GM12891 (cell line): Measurements from ENCODE around the gene HUNK.

ENCODE experiments used
- DNase-seq: peaks from one replicate; pipeline ENCODE4 v3.0.0; 2011; ENCODE audit warnings: low spot score; ENCODE audit not compliant: insufficient read length
- FAIRE-seq: peaks from 2 replicates; lab custom pipeline; 2011; peaks lifted over from hg19 to GRCh38; lab: Jason Lieb, UNC
- PAX5 ChIP-seq: IDR thresholded peaks from 2 replicates; pipeline ENCODE4 v1.6.1; 2011; ENCODE audit warnings: low read length, moderate library complexity, mild to moderate bottlenecking; ENCODE audit not compliant: insufficient read depth, severe bottlenecking
- POLR2A ChIP-seq: IDR thresholded peaks from 2 replicates; pipeline ENCODE4 v1.6.1; 2011; ENCODE audit warnings: low read depth, low read length, control low read depth
- POLR2AphosphoS5 ChIP-seq: IDR thresholded peaks from 2 replicates; pipeline ENCODE4 v1.6.1; 2011; ENCODE audit warnings: low read depth, low read length, control low read depth
- POU2F2 ChIP-seq: IDR thresholded peaks from 2 replicates; pipeline ENCODE4 v1.6.1; 2011; ENCODE audit warnings: low read depth, mild to moderate bottlenecking, control low read depth, low read length, moderate library complexity
- SPI1 ChIP-seq: IDR thresholded peaks from 2 replicates; pipeline ENCODE4 v1.6.1; 2011; ENCODE audit warnings: low read depth, low read length, control low read depth
- TAF1 ChIP-seq: IDR thresholded peaks from 2 replicates; pipeline ENCODE4 v1.6.1; 2011; ENCODE audit warnings: low read depth, low read length, control low read depth

HUNK gene

GRCh38 chr21:31910074-31910470, 37.3 kb downstream of the HUNK start:
- DNase-seq (no peak), FAIRE-seq (no peak)
- no peak for TF ChIP-seq PAX5
- no peak for TF ChIP-seq POU2F2
- no peak for TF ChIP-seq TAF1
- TF ChIP-seq SPI1 = no peak
- TF ChIP-seq POLR2AphosphoS5 = no peak
- TF ChIP-seq POLR2A = no peak

GRCh38 chr21:31911138-31911907, 38.5 kb downstream of the HUNK start:
- FAIRE-seq = no peak
- DNase-seq = no peak
- no peak for TF ChIP-seq SPI1
- TF ChIP-seq POLR2AphosphoS5 = no peak
- TF ChIP-seq POLR2A = no peak
- no peak for TF ChIP-seq POU2F2
- no peak for TF ChIP-seq TAF1
- TF ChIP-seq PAX5 = no peak

DNA sequence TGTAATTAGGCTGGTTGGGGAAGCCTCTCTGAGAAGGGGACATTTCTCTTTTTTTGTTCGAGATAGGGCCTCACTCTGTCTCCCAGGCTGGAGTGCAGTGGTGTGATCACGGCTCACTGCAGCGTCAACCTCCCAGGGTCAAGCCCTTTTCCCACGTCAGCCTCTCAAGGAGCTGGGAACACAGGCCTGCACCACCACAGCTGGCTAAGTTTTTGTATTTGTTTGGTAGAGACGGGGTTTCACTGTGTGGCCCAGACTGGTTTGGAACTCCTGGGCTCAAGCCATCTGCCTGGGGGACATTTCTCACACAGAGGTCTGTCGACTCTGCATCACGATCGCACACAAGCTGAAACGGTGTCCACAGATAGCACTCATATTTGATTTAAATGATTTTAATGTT, 39.7 kb downstream of the HUNK start:
- DNase-seq (no peak), FAIRE-seq (no peak)

GRCh38 chr21:31913182-31913608, 40.4 kb downstream of the HUNK start:
- FAIRE-seq = no peak
- TF ChIP-seq POLR2A (no peak), SPI1 (no peak), POLR2AphosphoS5 (no peak), TAF1 (no peak), PAX5 (no peak), POU2F2 (no peak)

More for the DNA sequence above, 39.7 kb downstream of the HUNK start:
- TF ChIP-seq POLR2AphosphoS5 = no peak
- no peak for TF ChIP-seq POLR2A
- no peak for TF ChIP-seq POU2F2
- no peak for TF ChIP-seq TAF1
- TF ChIP-seq PAX5 = no peak
- TF ChIP-seq SPI1 = no peak

GRCh38 chr21:31914472-31914871, 41.7 kb downstream of the HUNK start:
- FAIRE-seq (no peak), DNase-seq (no peak)
- TF ChIP-seq POLR2A (no peak), TAF1 (no peak), PAX5 (no peak), POU2F2 (no peak), POLR2AphosphoS5 (no peak), SPI1 (no peak)

More at GRCh38 chr21:31913182-31913608, 40.4 kb downstream of the HUNK start:
- no peak for DNase-seq

DNA sequence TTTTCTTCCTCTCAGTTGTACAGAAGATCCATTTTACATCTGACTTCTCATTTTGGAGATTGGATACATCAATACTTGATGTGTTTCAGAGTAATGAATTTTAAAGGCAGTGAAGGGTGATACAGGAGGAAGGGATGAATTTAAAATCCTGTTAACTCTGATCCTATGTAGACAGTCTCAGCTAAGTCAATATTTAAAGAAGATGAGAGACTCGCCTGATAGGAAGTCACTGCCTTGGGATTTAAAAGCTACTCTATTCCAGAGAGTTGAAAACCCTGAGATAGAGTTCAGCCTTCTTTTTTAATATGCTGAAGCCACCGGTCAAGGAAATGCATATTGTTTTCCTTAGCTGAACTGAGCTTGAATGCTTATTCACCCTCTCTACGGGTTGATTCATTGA, 42.7 kb downstream of the HUNK start:
- no peak for DNase-seq
- FAIRE-seq = no peak
- no peak for TF ChIP-seq POU2F2
- no peak for TF ChIP-seq PAX5
- no peak for TF ChIP-seq SPI1
- no peak for TF ChIP-seq POLR2AphosphoS5
- no peak for TF ChIP-seq TAF1
- TF ChIP-seq POLR2A = no peak

- DNase-seq = no peak
- no peak for FAIRE-seq
- TF ChIP-seq PAX5 = no peak
- no peak for TF ChIP-seq TAF1
- no peak for TF ChIP-seq POLR2A
- no peak for TF ChIP-seq POLR2AphosphoS5
- TF ChIP-seq POU2F2 = no peak
- no peak for TF ChIP-seq SPI1
These were observed 44.3 kb downstream of the HUNK start for GRCh38 chr21:31917108-31917507.

- TF ChIP-seq POLR2A (no peak), POU2F2 (no peak), TAF1 (no peak), SPI1 (no peak), PAX5 (no peak), POLR2AphosphoS5 (no peak)
- no peak for DNase-seq
- no peak for FAIRE-seq
These were observed 45.5 kb downstream of the HUNK start for GRCh38 chr21:31918250-31918775.

- TF ChIP-seq TAF1 (no peak), SPI1 (no peak), PAX5 (no peak), POU2F2 (no peak), POLR2A (no peak), POLR2AphosphoS5 (no peak)
- no peak for FAIRE-seq
These were observed 47.5 kb downstream of the HUNK start for GRCh38 chr21:31920275-31920674.

DNA sequence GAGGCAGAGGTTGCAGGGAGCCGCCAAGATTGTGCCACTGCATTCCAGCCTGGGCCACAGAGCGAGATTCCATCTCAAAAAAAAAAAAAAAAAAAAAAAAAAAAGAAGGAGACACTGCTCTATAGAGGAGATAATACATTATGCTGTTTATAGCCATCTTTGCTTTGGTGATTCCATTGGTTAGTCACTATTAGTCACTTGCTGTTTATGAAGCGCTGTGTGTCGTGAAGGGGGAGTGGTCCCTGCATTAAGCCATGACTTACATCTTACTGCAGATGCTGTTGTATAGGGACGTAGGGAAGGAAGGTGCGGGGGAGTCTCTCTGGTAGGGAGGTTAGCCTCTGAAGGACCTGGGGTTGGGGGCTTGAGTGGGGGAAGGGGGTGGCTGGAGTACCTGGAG, 48.3 kb downstream of the HUNK start:
- TF ChIP-seq SPI1 = no peak
- TF ChIP-seq POLR2A = no peak
- no peak for TF ChIP-seq TAF1
- TF ChIP-seq POU2F2 = no peak
- no peak for TF ChIP-seq PAX5
- no peak for TF ChIP-seq POLR2AphosphoS5
- DNase-seq = no peak
- no peak for FAIRE-seq

More at GRCh38 chr21:31920275-31920674, 47.5 kb downstream of the HUNK start:
- no peak for DNase-seq
